Brain microvascular endothelial cell (primary cell): ENCODE data around the gene IFNGR2.
"Not testable (repeated sequence)": the region's sequence is repeated elsewhere in the genome, so short reads cannot be mapped to it uniquely, and the experiment has no call there.

Experiments
- DNase-seq: peaks from one replicate; pipeline ENCODE4 v3.0.0-alpha.2; 2020
- H3K27ac ChIP-seq: fragments of 250-450 bp; sonication (Bioruptor Pico); 2 replicates; pipeline ENCODE4 v1.5.1; 2020; ENCODE audit warnings: mild to moderate bottlenecking, moderate library complexity
- H3K27me3 ChIP-seq: fragments of 250-450 bp; sonication (Bioruptor Pico); replicated peaks from 2 replicates; pipeline ENCODE4 v1.5.1; 2020; ENCODE audit warnings: mild to moderate bottlenecking
- H3K36me3 ChIP-seq: fragments of 250-450 bp; sonication (Bioruptor Pico); replicated peaks from 2 replicates; pipeline ENCODE4 v1.5.1; 2020; ENCODE audit warnings: mild to moderate bottlenecking
- H3K4me3 ChIP-seq: 2 replicates; pipeline ENCODE4 v1.5.1; 2011; ENCODE audit warnings: low read depth, mild to moderate bottlenecking, control low read depth, low read length, moderate library complexity
- CTCF ChIP-seq: IDR thresholded peaks from 2 replicates; pipeline ENCODE4 v1.5.1; 2011; ENCODE audit warnings: low read depth, mild to moderate bottlenecking, moderate library complexity, low read length, control low read depth, inconsistent platforms; ENCODE audit errors: missing control alignments
- in situ Hi-C: cut with HindIII; loops from 2 replicates; pipeline ENCODE4 v1.10.0; 2017; ENCODE audit warnings: low sequenced_read_pairs, low pct_ligation_motif_present

IFNGR2 gene

GRCh38 chr21:33373451-33373850, 29.8 kb upstream of the IFNGR2 start:
- no peak for TF ChIP-seq CTCF
- in situ Hi-C loops = no loop called here
- no peak overlapping the region for H3K27ac ChIP-seq
- no peaks in the 10 kb centered on the region for H3K27me3 ChIP-seq
- H3K36me3 ChIP-seq = no peaks in the 10 kb centered on the region
- no peak for DNase-seq
- H3K4me3 ChIP-seq = no peak overlapping the region

GRCh38 chr21:33374080-33374449, 29.1 kb upstream of the IFNGR2 start:
- Histone ChIP-seq H3K27me3 (no peaks in the 10 kb centered on the region), H3K4me3 (no peak overlapping the region), H3K36me3 (no peaks in the 10 kb centered on the region), H3K27ac (peak overlapping the region; percentile 3)
- no peak for DNase-seq
- no peak for TF ChIP-seq CTCF
- in situ Hi-C loops = no loop called here

- in situ Hi-C loops = no loop called here
- peak; percentile 80 for TF ChIP-seq CTCF
- peak; percentile 58 for DNase-seq
- Histone ChIP-seq H3K36me3 (no peaks in the 10 kb centered on the region), H3K4me3 (no peak overlapping the region), H3K27me3 (no peaks in the 10 kb centered on the region), H3K27ac (peak overlapping the region; percentile 3)
Measured at GRCh38 chr21:33374450-33375096, 28.6 kb upstream of the IFNGR2 start.

GRCh38 chr21:33375101-33375644, 28.0 kb upstream of the IFNGR2 start:
- H3K36me3 ChIP-seq = no peaks in the 10 kb centered on the region
- no peaks in the 10 kb centered on the region for H3K27me3 ChIP-seq
- no peak for DNase-seq
- in situ Hi-C loops = no loop called here
- H3K27ac ChIP-seq = no peak overlapping the region
- no peak for TF ChIP-seq CTCF
- no peak overlapping the region for H3K4me3 ChIP-seq

GRCh38 chr21:33377221-33377920, 25.8 kb upstream of the IFNGR2 start:
- no peak overlapping the region for H3K27ac ChIP-seq
- in situ Hi-C loops = no loop called here
- no peak for DNase-seq
- no peak for TF ChIP-seq CTCF
- no peaks in the 10 kb centered on the region for H3K27me3 ChIP-seq
- H3K36me3 ChIP-seq = no peaks in the 10 kb centered on the region
- no peak overlapping the region for H3K4me3 ChIP-seq

- Histone ChIP-seq H3K27me3 (no peaks in the 10 kb centered on the region), H3K4me3 (no peak overlapping the region), H3K27ac (no peak overlapping the region), H3K36me3 (no peaks in the 10 kb centered on the region)
- DNase-seq = no peak
- in situ Hi-C loops = no loop called here
- no peak for TF ChIP-seq CTCF
Measured at GRCh38 chr21:33378081-33378480, 25.1 kb upstream of the IFNGR2 start.

- H3K4me3 ChIP-seq, H3K27me3 ChIP-seq, H3K36me3 ChIP-seq, in situ Hi-C loops: not testable (repeated sequence)
- peak; percentile 62 for DNase-seq
- peak overlapping the region; percentile 86 for H3K27ac ChIP-seq
Measured at GRCh38 chr21:33379934-33380333, 23.3 kb upstream of the IFNGR2 start.
